HepG2 (cell line): ENCODE results near the gene CACNG4. TPM values are rescaled to one million over a fixed set of nuclear protein-coding genes. Genes with fewer than 3 reads are reported as not detected.
A peak's percentile ranks its signal among the peaks of the same experiment; 100 is the strongest.

Experiments used
- AFF4 ChIP-seq: sonication (generic); formaldehyde crosslinking; IDR thresholded peaks from 2 replicates; pipeline ENCODE4 v1.4.0; 2020; ENCODE audit warnings: missing genetic modification reagents
- ARID5B ChIP-seq: IDR thresholded peaks from 2 replicates; pipeline ENCODE4 v1.4.0; 2020; ENCODE audit warnings: mild to moderate bottlenecking, missing genetic modification reagents
- CENPT ChIP-seq: sonication (generic); formaldehyde crosslinking; IDR thresholded peaks from 2 replicates; pipeline ENCODE4 v1.8.0; 2022; ENCODE audit warnings: low read depth, mild to moderate bottlenecking, moderate library complexity, missing genetic modification reagents
- CREM ChIP-seq, 2 experiments: sonication (generic) in 1 of 2; formaldehyde crosslinking in 1 of 2; IDR thresholded peaks; 2 replicates each; pipeline versions ENCODE4 v1.4.0 to v1.6.1; 2016 to 2020; ENCODE audit warnings: antibody characterized with exemption in 1 of 2, mild to moderate bottlenecking in 1 of 2, missing genetic modification reagents in 1 of 2
- FOXP4 ChIP-seq: sonication (generic); formaldehyde crosslinking; IDR thresholded peaks from 2 replicates; pipeline ENCODE4 v1.4.0; 2020; ENCODE audit warnings: missing genetic modification reagents
- NFKB2 ChIP-seq: sonication (generic); formaldehyde crosslinking; IDR thresholded peaks from 2 replicates; pipeline ENCODE4 v1.4.0; 2020; ENCODE audit warnings: missing genetic modification reagents, borderline replicate concordance
- RXRB ChIP-seq: IDR thresholded peaks from 2 replicates; pipeline ENCODE4 v1.6.1; 2016; ENCODE audit warnings: borderline replicate concordance, missing genetic modification reagents, missing compliant biosample characterization
- SOX13 ChIP-seq, 3 experiments: fragments of 450-650 bp in 1 of 3; sonication (generic) in 1 of 3; formaldehyde crosslinking in 1 of 3; IDR thresholded peaks in 2 of 3; conservative IDR thresholded peaks in 1 of 3; 2 replicates each; pipeline versions ENCODE4 v1.5.0 to v1.6.1; 2016 to 2020; ENCODE audit warnings: antibody characterized with exemption in 1 of 3, mild to moderate bottlenecking in 1 of 3, missing compliant biosample characterization in 1 of 3, missing genetic modification reagents in 1 of 3, moderate library complexity in 1 of 3
- ZMYM4 ChIP-seq: sonication (generic); formaldehyde crosslinking; IDR thresholded peaks from 2 replicates; pipeline ENCODE4 v1.8.1; 2023; ENCODE audit warnings: mild to moderate bottlenecking, missing genetic modification reagents
- ZNF30 ChIP-seq: sonication (generic); formaldehyde crosslinking; IDR thresholded peaks from 2 replicates; pipeline ENCODE4 v1.5.0; 2020; ENCODE audit warnings: mild to moderate bottlenecking, missing genetic modification reagents
- ZNF317 ChIP-seq: sonication (generic); formaldehyde crosslinking; IDR thresholded peaks from 2 replicates; pipeline ENCODE4 v1.5.0; 2020; ENCODE audit warnings: mild to moderate bottlenecking, missing genetic modification reagents
- ZNF354B ChIP-seq: sonication (generic); formaldehyde crosslinking; IDR thresholded peaks from 2 replicates; pipeline ENCODE4 v1.8.0; 2022; ENCODE audit warnings: mild to moderate bottlenecking, missing genetic modification reagents
- ZNF512B ChIP-seq: sonication (generic); formaldehyde crosslinking; IDR thresholded peaks from 2 replicates; pipeline ENCODE4 v1.5.1; 2020; ENCODE audit warnings: missing genetic modification reagents, mild to moderate bottlenecking, borderline replicate concordance
- polyA plus RNA-seq, 8 experiments: library from polyadenylated mRNA; depleted of rRNA in 3 of 8; stranded (reverse) in 7 of 8; unstranded in 1 of 8; fragments of >200 nt; fragmentation: Illumina TruSeq in 4 of 8; extraction: Trizol in 4 of 8; gene quantifications; 2 replicates each; pipeline versions ENCODE4 v1.2.1 to v1.2.3, GENCODE V29; 2011 to 2016; ENCODE audit warnings: low read depth in 4 of 8, missing spikeins in 1 of 8, mixed read lengths in 1 of 8; ENCODE audit not compliant: insufficient read depth in 1 of 8
- total RNA-seq, 5 experiments: library from RNA; depleted of rRNA; stranded (reverse); fragments of >200 nt; fragmentation: Illumina TruSeq; extraction: Trizol; gene quantifications; 2 replicates each; pipeline ENCODE4 v1.2.3, GENCODE V29; 2016; ENCODE audit warnings: low read depth in 1 of 5

The CACNG4 gene
- total and polyA plus RNA-seq, 2 of the 13 experiments (the other 11 are each of a cell fraction or from before 2014, with no cell fraction given): 0.09 TPM

- TF ChIP-seq AFF4 (CRISPR knock-in tag) (no peak), ZNF30 (CRISPR knock-in tag) (no peak), RXRB (CRISPR knock-in tag) (no peak), ZNF512B (CRISPR knock-in tag) (no peak), SOX13 (IDR thresholded peaks at IDR 0.05) (no peak), SOX13 (CRISPR knock-in tag; conservative IDR thresholded peaks at IDR 0.05 in 1 of 2, IDR thresholded peaks at IDR 0.05 in 1 of 2) (peak in 1 of 2 experiments; percentile 43; a peak in 2 of 4 replicates), ZNF354B (no peak), ZMYM4 (CRISPR knock-in tag) (no peak), ARID5B (CRISPR knock-in tag) (0 out of 2 replicates have a peak, but pooled peaks have one; percentile 24), FOXP4 (CRISPR knock-in tag) (0 out of 2 replicates have a peak, but pooled peaks have one; percentile 31), ZNF317 (CRISPR knock-in tag) (no peak), NFKB2 (CRISPR knock-in tag) (no peak), CENPT (CRISPR knock-in tag) (no peak), CREM (IDR thresholded peaks at IDR 0.05) (0 out of 2 replicates have a peak, but pooled peaks have one; percentile 22), CREM (CRISPR knock-in tag; IDR thresholded peaks at IDR 0.05) (no peak)
These were observed 40.6 kb upstream of the CACNG4 start (continued) for GRCh38 chr17:66923886-66924285.
